HFF-Myc (cell line): ENCODE data around the gene GPR171.

Experiments used
- DNase-seq: peaks from one replicate; pipeline ENCODE4 v3.0.0-alpha.2; 2011; ENCODE audit warnings: low read depth; ENCODE audit errors: extremely low read depth
- H3K4me3 ChIP-seq: replicated peaks from 2 replicates; pipeline ENCODE4 v1.5.1; 2011; ENCODE audit warnings: low read depth, mild to moderate bottlenecking, control low read depth, low read length
- TF ChIP-seq, protein P1 (sequence below): IDR thresholded peaks from 2 replicates; pipeline ENCODE4 v1.5.1; 2012; ENCODE audit warnings: mild to moderate bottlenecking, low read depth, low read length, control low read depth; ENCODE audit errors: missing control alignments

Gene GPR171

DNA sequence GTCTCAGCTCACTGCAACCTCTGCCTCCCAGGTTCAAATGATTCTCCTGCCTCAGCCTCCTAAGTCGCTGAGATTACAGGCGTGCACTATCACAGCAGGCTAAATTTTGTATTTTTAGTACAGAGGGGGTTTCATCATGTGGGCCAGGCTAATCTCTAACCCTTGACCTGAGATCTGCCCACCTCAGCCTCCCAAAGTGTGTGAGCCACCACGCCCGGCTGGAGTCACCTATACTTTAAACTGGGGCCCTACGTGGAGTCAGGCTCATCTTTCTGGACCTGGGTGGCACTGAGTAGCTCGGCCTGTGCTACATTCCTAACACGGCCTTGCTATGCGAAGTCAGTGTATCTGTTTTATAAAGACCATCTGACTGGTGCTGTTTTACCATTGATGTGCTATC, 5.8 kb downstream of the GPR171 start:
- TF ChIP-seq, protein P1, sequence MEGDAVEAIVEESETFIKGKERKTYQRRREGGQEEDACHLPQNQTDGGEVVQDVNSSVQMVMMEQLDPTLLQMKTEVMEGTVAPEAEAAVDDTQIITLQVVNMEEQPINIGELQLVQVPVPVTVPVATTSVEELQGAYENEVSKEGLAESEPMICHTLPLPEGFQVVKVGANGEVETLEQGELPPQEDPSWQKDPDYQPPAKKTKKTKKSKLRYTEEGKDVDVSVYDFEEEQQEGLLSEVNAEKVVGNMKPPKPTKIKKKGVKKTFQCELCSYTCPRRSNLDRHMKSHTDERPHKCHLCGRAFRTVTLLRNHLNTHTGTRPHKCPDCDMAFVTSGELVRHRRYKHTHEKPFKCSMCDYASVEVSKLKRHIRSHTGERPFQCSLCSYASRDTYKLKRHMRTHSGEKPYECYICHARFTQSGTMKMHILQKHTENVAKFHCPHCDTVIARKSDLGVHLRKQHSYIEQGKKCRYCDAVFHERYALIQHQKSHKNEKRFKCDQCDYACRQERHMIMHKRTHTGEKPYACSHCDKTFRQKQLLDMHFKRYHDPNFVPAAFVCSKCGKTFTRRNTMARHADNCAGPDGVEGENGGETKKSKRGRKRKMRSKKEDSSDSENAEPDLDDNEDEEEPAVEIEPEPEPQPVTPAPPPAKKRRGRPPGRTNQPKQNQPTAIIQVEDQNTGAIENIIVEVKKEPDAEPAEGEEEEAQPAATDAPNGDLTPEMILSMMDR, result no peak
- no peak for DNase-seq
- H3K4me3 ChIP-seq, result no peak overlapping the region

- TF ChIP-seq, protein P1, result no peak
- no peak overlapping the region for H3K4me3 ChIP-seq
- DNase-seq, result no peak
These were observed 6.6 kb downstream of the GPR171 start for GRCh38 chr3:151196434-151196833.

DNA sequence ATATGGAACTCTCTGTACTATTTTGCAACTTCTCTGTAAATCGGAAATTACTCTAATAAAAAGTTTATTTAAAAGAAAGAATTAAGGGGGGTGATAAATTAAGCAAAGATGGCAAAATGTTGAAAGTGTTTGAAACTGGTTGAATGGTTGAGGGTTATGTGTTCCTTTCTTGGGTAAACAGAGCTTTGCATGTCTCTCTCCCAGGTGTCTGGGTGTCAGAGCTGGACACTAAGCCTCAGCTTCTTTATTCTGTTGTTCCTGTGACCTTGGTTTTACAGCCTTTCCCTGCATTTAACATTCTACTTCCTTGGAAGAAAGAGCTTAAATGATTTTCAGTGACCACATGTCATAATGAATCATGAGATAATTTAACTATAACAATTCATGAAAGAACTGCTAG, 7.2 kb downstream of the GPR171 start:
- no peak for DNase-seq
- TF ChIP-seq, protein P1, result no peak

DNA sequence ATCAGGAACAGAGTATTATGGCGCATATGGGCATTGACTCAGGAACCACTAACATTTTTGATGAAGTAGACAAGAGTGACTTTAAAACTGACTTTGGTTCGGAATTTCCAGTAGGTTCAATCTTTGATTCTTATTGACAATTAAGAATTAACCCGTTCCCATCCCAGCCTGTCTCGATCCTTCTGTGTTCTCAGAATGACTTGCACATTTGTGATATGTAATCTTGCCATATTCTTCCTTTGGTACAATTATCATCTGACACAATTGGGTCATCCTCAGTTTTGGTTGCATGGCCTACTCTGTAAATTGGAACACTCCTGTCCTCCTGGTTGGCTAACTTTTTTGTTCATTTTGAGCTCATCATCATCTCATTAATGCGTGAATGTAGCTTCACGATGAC, 10.5 kb downstream of the GPR171 start:
- no peak for DNase-seq
- H3K4me3 ChIP-seq, result no peak overlapping the region
- TF ChIP-seq, protein P1, result no peak

More for the DNA sequence above, 7.2 kb downstream of the GPR171 start:
- no peak overlapping the region for H3K4me3 ChIP-seq

DNA sequence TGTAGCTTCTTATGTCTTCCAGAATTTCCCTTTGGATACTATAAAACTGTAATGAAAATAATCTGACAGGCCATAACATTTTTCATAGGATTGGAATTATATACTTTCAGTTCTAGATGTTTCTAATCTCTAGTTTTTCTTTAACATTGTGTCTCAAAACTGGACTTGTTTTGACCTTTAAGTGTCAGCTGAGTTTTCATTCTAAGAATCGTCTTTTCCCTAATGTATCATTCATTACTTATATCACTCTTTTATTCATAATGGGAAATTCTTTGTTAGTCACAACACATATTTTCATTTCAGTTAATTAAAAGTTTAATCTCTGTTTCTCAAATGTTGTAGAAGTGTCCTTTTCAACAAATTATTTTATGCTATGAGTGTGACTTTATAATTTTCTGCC, 11.9 kb downstream of the GPR171 start:
- TF ChIP-seq, protein P1, result no peak
- DNase-seq, result no peak
- no peak overlapping the region for H3K4me3 ChIP-seq

DNA sequence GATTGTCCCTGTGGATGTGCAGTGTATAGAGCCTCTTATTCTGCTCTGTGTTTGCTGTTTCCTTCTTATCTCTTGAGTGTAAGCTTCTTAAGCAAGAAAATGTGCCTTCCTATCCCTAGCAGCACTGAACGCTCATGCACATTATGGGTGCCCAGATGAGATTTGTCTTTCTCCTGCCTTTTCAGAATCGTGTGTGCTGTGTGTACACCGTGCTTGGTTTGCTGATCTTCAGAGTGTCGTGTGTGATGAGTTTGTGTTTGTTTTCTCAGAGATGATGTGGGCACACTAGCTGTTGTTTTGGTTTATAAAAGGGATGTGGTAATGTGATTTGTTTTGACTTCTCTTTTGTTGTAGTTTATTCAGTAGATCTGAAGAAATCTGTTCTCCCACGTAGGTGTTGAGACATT, 19.7 kb downstream of the GPR171 start:
- no peak for DNase-seq
- TF ChIP-seq, protein P1, result no peak
- no peak overlapping the region for H3K4me3 ChIP-seq

- DNase-seq, result no peak
- TF ChIP-seq, protein P1, result no peak
- H3K4me3 ChIP-seq, result no peak overlapping the region
These were observed 20.5 kb downstream of the GPR171 start for GRCh38 chr3:151182349-151183079.
